ENCODE results near the gene ADAMTSL2. TPM values are rescaled to one million over a fixed set of nuclear protein-coding genes. Genes with fewer than 3 reads are reported as not detected.

Gene ADAMTSL2
- total and polyA plus RNA-seq, 2 of the 13 experiments (the other 11 are each of a cell fraction or from before 2014, with no cell fraction given), result 1.9 to 3.8 TPM

DNA sequence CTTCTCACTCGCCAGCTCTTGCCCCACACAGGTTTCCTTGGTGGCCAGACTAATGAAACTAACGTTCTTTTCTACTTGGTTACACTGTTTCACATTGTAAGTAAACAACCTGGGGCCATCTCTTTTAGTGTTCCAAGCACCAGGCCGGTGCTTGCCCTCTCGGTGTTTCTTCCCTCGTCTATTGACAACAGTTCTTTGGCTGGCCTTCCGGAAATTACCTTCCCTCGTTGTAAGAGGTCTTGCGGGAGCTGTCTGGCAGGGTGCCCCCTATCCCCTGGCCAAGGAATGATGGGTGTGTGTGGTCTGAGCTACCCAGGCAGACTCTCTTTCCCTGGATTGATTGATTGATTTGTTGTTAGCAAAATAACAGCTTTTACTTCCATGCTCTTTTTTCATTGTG lies 8.8 kb upstream of the ADAMTSL2 start:
- no peaks in the 10 kb centered on the region for H3K79me2 ChIP-seq (ENCODE audit: insufficient read depth, low read length)
- H2AFZ ChIP-seq (ENCODE audit: low read length), result no peak overlapping the region
- H3K4me1 ChIP-seq (ENCODE audit: insufficient read depth, low read length), result peaks cover 40% of the 10 kb centered on the region
- H3K27ac ChIP-seq (ENCODE audit: extremely low read length, insufficient read depth, low read length), result no peak overlapping the region
- no peak for FAIRE-seq
- TF ChIP-seq U2AF2 (IDR thresholded peaks at IDR 0.05; ENCODE audit: low read depth, low read length), result no peak
- no peak for TF ChIP-seq ZNF121 (CRISPR knock-in tag; IDR thresholded peaks at IDR 0.05)
- no peak for TF ChIP-seq ARID3A (IDR thresholded peaks at IDR 0.05; ENCODE audit: low read depth, low read length)
- ATAC-seq, result no peak
- intact Hi-C loops (cut with micrococcal nuclease; ENCODE audit: unreplicated experiment), result no loop called here
- no peak for DNase-seq (ENCODE audit: low spot score)
- no peaks in the 10 kb centered on the region for H3K9me3 ChIP-seq (ENCODE audit: low read length)
- in situ Hi-C loops (cut with HindIII; ENCODE audit: extremely low pct_ligation_motif_present, low pct_unique_long_range_greater_than_20kb), result loop anchor here (25.0 kb wide), 1 partner anchor 212 kb away; the partner anchor contains the start of gene SARDH
- BruUV-seq (replicated peaks), result no TSS peak
- H3K4me2 ChIP-seq (ENCODE audit: low read depth, low read length), result no peak overlapping the region
- WGBS (ENCODE audit: low lambda C conversion rate), result 52% methylated on average over 8 of the region's 8 CpGs
- peaks cover 30 to 96% of the 10 kb centered on the region in 2 experiments; a peak in 4 of 5 replicates for H3K27me3 ChIP-seq (ENCODE audit: control insufficient read depth in 1 of 2, insufficient read depth in 2 of 2, low read length in 2 of 2)
- no peak overlapping the region for H3K4me3 ChIP-seq (replicated peaks in 1 of 3; ENCODE audit: insufficient read depth in 1 of 3, low read depth in 2 of 3, low read length in 3 of 3)
- H3K9ac ChIP-seq (ENCODE audit: insufficient read depth, low read depth, low read length), result no peak overlapping the region
- no peaks in the 10 kb centered on the region for H3K36me3 ChIP-seq (replicated peaks in 1 of 2; ENCODE audit: control insufficient read depth in 1 of 2, insufficient read depth in 2 of 2, low read length in 2 of 2)
- CTCF ChIA-PET (ENCODE audit: low intra/inter-chr PET ratio, low total read pairs), result no interaction called here
- POLR2A ChIA-PET, result no interaction called here
- H4K20me1 ChIP-seq (ENCODE audit: insufficient read depth, low read length), result no peaks in the 10 kb centered on the region

- CTCF ChIA-PET (ENCODE audit: low intra/inter-chr PET ratio, low total read pairs), result no interaction called here
- TF ChIP-seq ZNF331 (CRISPR knock-in tag; IDR thresholded peaks at IDR 0.05) (no peak), ZNF235 (CRISPR knock-in tag; IDR thresholded peaks at IDR 0.05; ENCODE audit: borderline replicate concordance) (no peak), ZNF530 (CRISPR knock-in tag; IDR thresholded peaks at IDR 0.05; ENCODE audit: low read depth) (no peak), ZNF609 (CRISPR knock-in tag; IDR thresholded peaks at IDR 0.05; ENCODE audit: borderline replicate concordance) (no peak)
These were observed 7.7 kb upstream of the ADAMTSL2 start for GRCh38 chr9:133526721-133527321.

More at GRCh38 chr9:133526721-133527321, 7.7 kb upstream of the ADAMTSL2 start:
- Histone ChIP-seq H3K9me3 (ENCODE audit: low read length) (no peaks in the 10 kb centered on the region), H3K4me1 (ENCODE audit: insufficient read depth, low read length) (peaks cover 39% of the 10 kb centered on the region), H3K9ac (ENCODE audit: insufficient read depth, low read depth, low read length) (no peak overlapping the region), H3K4me2 (ENCODE audit: low read depth, low read length) (no peak overlapping the region), H4K20me1 (ENCODE audit: insufficient read depth, low read length) (no peaks in the 10 kb centered on the region), H3K36me3 (replicated peaks in 1 of 2; ENCODE audit: control insufficient read depth in 1 of 2, insufficient read depth in 2 of 2, low read length in 2 of 2) (no peaks in the 10 kb centered on the region), H2AFZ (ENCODE audit: low read length) (no peak overlapping the region), H3K27me3 (ENCODE audit: control insufficient read depth in 1 of 2, insufficient read depth in 2 of 2, low read length in 2 of 2) (peaks cover 32 to 96% of the 10 kb centered on the region in 2 experiments; a peak in 4 of 5 replicates), H3K4me3 (replicated peaks in 1 of 3; ENCODE audit: insufficient read depth in 1 of 3, low read depth in 2 of 3, low read length in 3 of 3) (no peak overlapping the region), H3K79me2 (ENCODE audit: insufficient read depth, low read length) (no peaks in the 10 kb centered on the region), H3K27ac (ENCODE audit: extremely low read length, insufficient read depth, low read length) (no peak overlapping the region)
- ATAC-seq (no peak), FAIRE-seq (no peak), DNase-seq (ENCODE audit: low spot score) (no peak)
- BruUV-seq (replicated peaks), result no TSS peak
- 13% methylated on average over 13 of the region's 21 CpGs for WGBS (ENCODE audit: low lambda C conversion rate)
- POLR2A ChIA-PET, result no interaction called here
- intact Hi-C loops (cut with micrococcal nuclease; ENCODE audit: unreplicated experiment) (no loop called here), in situ Hi-C loops (cut with HindIII; ENCODE audit: extremely low pct_ligation_motif_present, low pct_unique_long_range_greater_than_20kb) (loop anchor here (25.0 kb wide), 1 partner anchor 210 kb away; the partner anchor contains the start of gene SARDH)
